T-cell (primary cell): ENCODE results near the gene NDUFS7. TPM values are rescaled to one million over a fixed set of nuclear protein-coding genes. Genes with fewer than 3 reads are reported as not detected.
"Not testable (repeated sequence)": the region's sequence is repeated elsewhere in the genome, so short reads cannot be mapped to it uniquely, and the experiment has no call there.

Experiments used
- ATAC-seq, 4 experiments: fragments of 200-7000 bp in 3 of 4; fragments of 150-1000 bp in 1 of 4; cut with Tn5 transposase; replicated peaks in 1 of 4; 1 replicate in 3 of 4; 2 replicates in 1 of 4; pipeline ENCODE4 v1.10.0; 2021; ENCODE audit warnings: moderate library complexity in 3 of 4, mild to moderate bottlenecking in 2 of 4, moderate number of reproducible peaks in 1 of 4
- CTCF ChIA-PET, 2 donors: fragments of 300-600 bp; sonication (Branson Sonifier 250); formaldehyde crosslinking; loops; one replicate each; lab custom pipeline; 2022; ENCODE audit warnings: antibody characterized with exemption in 2 of 2; lab: Charles Lee
- POLR2A ChIA-PET, 2 donors: fragments of 300-600 bp; sonication (Branson Sonifier 250); formaldehyde crosslinking; loops; one replicate each; lab custom pipeline; 2022; ENCODE audit warnings: antibody characterized with exemption in 2 of 2; lab: Charles Lee
- DNase-seq, 35 experiments: peaks; one replicate each; pipeline versions ENCODE4 v3.0.0 to v3.0.0-alpha.2; 2013 to 2023
- H3K27ac ChIP-seq: one replicate; pipeline ENCODE4 v1.5.1; 2013; ENCODE audit warnings: low read length
- H3K27me3 ChIP-seq, 2 experiments: replicated peaks in 1 of 2; 1 replicate in 1 of 2; 2 replicates in 1 of 2; pipeline versions ENCODE4 v1.6.1 to v1.7.0; 2013; ENCODE audit warnings: low read length in 1 of 2, mixed read lengths in 1 of 2; ENCODE audit not compliant: control insufficient read depth in 2 of 2, insufficient read depth in 2 of 2; ENCODE audit errors: extremely low read depth in 1 of 2
- H3K36me3 ChIP-seq, 2 donors: 1 replicate in 1 of 2; 2 replicates in 1 of 2; pipeline versions ENCODE4 v1.6.1 to v1.7.0; 2013; ENCODE audit warnings: low read length in 1 of 2; ENCODE audit not compliant: control insufficient read depth in 2 of 2, insufficient read depth in 1 of 2; ENCODE audit errors: extremely low read depth in 1 of 2
- H3K4me1 ChIP-seq, 2 experiments: 1 replicate in 1 of 2; 2 replicates in 1 of 2; pipeline versions ENCODE4 v1.6.1 to v1.7.0; 2013; ENCODE audit warnings: low read length in 2 of 2, mixed read lengths in 1 of 2; ENCODE audit not compliant: insufficient read depth in 2 of 2, control insufficient read depth in 1 of 2; ENCODE audit errors: extremely low read depth in 1 of 2
- H3K4me3 ChIP-seq, 2 donors: 1 replicate in 1 of 2; 2 replicates in 1 of 2; pipeline versions ENCODE4 v1.5.1 to v1.7.0; 2013; ENCODE audit warnings: mild to moderate bottlenecking in 2 of 2, low read length in 1 of 2, moderate library complexity in 1 of 2; ENCODE audit not compliant: control insufficient read depth in 1 of 2; ENCODE audit errors: extremely low read depth in 1 of 2
- H3K9me3 ChIP-seq: 2 replicates; pipeline ENCODE4 v1.7.0; 2013
- H3K27ac Mint-ChIP-seq, 2 donors: one replicate each; pipeline ENCODE4 v1.8.0; 2020 to 2021; ENCODE audit warnings: mild to moderate bottlenecking in 2 of 2, mixed read lengths in 2 of 2
- H3K27me3 Mint-ChIP-seq, 2 donors: one replicate each; pipeline ENCODE4 v1.8.0; 2021 to 2022; ENCODE audit warnings: mixed read lengths in 2 of 2
- H3K36me3 Mint-ChIP-seq: one replicate; pipeline ENCODE4 v1.8.0; 2021; ENCODE audit warnings: mixed read lengths
- H3K4me1 Mint-ChIP-seq, 3 donors: one replicate each; pipeline ENCODE4 v1.8.0; 2020 to 2022; ENCODE audit warnings: mixed read lengths in 3 of 3, mild to moderate bottlenecking in 1 of 3
- H3K4me3 Mint-ChIP-seq, 3 donors: one replicate each; pipeline ENCODE4 v1.8.0; 2020 to 2022; ENCODE audit warnings: mild to moderate bottlenecking in 3 of 3, mixed read lengths in 3 of 3, moderate library complexity in 3 of 3
- H3K9me3 Mint-ChIP-seq, 3 donors: one replicate each; pipeline ENCODE4 v1.8.0; 2020 to 2022; ENCODE audit warnings: mixed read lengths in 3 of 3
- WGBS: methylation state at CpG from one replicate; pipeline ENCODE4 v1.1.5; 2013; ENCODE audit warnings: missing lambda C conversion rate; ENCODE audit not compliant: insufficient coverage; 5-methylcytosine and 5-hydroxymethylcytosine counted together
- total RNA-seq, 35 experiments: library from RNA in 6 of 35; stranded (reverse) in 6 of 35; fragments of 120-200 nt in 1 of 35; gene quantifications; one replicate each; pipeline versions ENCODE4 v1.2.1 to v1.2.4 and lab custom pipeline; 2013 to 2026

Gene NDUFS7
- total RNA-seq, 5 donors from 2014 or later (not counting 1 experiment from before 2014, with no cell fraction given) = 50.3 to 85.5 (median 79.6) TPM

- ChIA-PET POLR2A (no interaction called here), CTCF (no interaction called here)
- Mint-ChIP-seq H3K4me3 (no peak overlapping the region), H3K9me3 (no peaks in the 10 kb centered on the region), H3K4me1 (peaks cover 34 to 43% (median 43%) of the 10 kb centered on the region in 3 donors), H3K27ac (no peak overlapping the region), H3K36me3 (peaks cover 32% of the 10 kb centered on the region), H3K27me3 (no peaks in the 10 kb centered on the region)
- DNase-seq (no peak), ATAC-seq (no peak)
- no peaks in the 10 kb centered on the region for H3K27me3 ChIP-seq
- 98% methylated on average over 5 of the region's 13 CpGs for WGBS
- no peaks in the 10 kb centered on the region for H3K9me3 ChIP-seq
- no peak overlapping the region for H3K4me3 ChIP-seq
- peaks cover 45 to 67% of the 10 kb centered on the region in 2 donors for H3K36me3 ChIP-seq
- no peak overlapping the region for H3K27ac ChIP-seq
- peaks cover 0 to 46% of the 10 kb centered on the region in 2 experiments for H3K4me1 ChIP-seq
Observed at GRCh38 chr19:1418496-1418775, 34.7 kb downstream of the NDUFS7 start.

DNA sequence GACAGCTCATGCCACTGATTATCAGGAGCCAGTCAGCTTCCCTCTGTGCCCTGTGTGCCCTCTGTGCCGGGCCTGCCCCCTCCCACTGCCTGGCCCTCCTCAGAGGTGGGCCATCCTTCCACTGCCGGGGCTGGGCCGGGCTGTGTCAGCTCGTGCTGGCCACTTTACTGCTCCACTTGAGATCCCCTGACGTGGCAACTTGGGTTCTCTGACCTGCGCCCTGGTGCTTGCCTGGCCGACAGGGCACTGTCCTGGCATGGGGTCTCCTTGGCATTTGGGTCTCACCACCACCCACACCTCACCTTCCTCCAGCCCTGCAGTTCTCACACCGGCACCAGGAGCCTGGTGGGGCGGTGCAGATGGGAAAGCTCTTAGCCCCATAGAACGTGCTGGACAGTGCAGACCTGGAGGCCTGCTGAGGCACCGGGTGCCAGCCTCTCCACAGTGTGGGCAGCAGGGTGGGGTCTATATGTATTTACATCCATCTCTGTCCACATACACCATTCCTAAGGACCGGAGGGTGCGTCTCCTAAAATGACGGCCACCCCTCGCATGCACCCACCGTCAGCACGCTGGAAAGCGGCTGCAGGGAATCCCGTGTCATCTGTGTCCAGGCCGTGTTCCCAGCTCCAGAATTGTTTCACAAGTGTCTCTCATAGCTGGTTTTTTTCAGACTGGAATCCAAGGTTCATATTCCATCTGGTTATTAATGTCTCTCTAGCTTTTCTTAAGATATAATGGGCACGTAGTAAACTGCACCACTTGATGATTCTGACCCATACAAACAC lies 35.4 kb downstream of the NDUFS7 start:
- no peaks in the 10 kb centered on the region for H3K27me3 Mint-ChIP-seq
- H3K27ac Mint-ChIP-seq = no peak overlapping the region
- POLR2A ChIA-PET = no interaction called here
- peaks cover 0 to 40% of the 10 kb centered on the region in 2 experiments for H3K4me1 ChIP-seq
- no peaks in the 10 kb centered on the region for H3K9me3 ChIP-seq
- DNase-seq = no peak
- H3K4me1 Mint-ChIP-seq = peaks cover 35 to 36% (median 36%) of the 10 kb centered on the region in 3 donors
- peaks cover 37% of the 10 kb centered on the region for H3K36me3 Mint-ChIP-seq
- peak in 1 of 4 experiments; percentile 20 for ATAC-seq
- peaks cover 49 to 69% of the 10 kb centered on the region in 2 donors for H3K36me3 ChIP-seq
- H3K9me3 Mint-ChIP-seq = no peaks in the 10 kb centered on the region
- no peak overlapping the region for H3K4me3 Mint-ChIP-seq
- H3K4me3 ChIP-seq = no peak overlapping the region
- 96% methylated on average over 13 of the region's 21 CpGs for WGBS
- CTCF ChIA-PET = no interaction called here
- no peak overlapping the region for H3K27ac ChIP-seq
- no peaks in the 10 kb centered on the region for H3K27me3 ChIP-seq

GRCh38 chr19:1420085-1420484 lies 36.4 kb downstream of the NDUFS7 start:
- not testable (repeated sequence) for H3K27me3 ChIP-seq, DNase-seq, H3K9me3 Mint-ChIP-seq, H3K4me3 ChIP-seq, H3K27ac ChIP-seq, ATAC-seq, H3K27ac Mint-ChIP-seq, H3K27me3 Mint-ChIP-seq, H3K9me3 ChIP-seq, H3K4me3 Mint-ChIP-seq
- peaks cover 56 to 76% of the 10 kb centered on the region in 2 donors for H3K36me3 ChIP-seq
- H3K36me3 Mint-ChIP-seq = peaks cover 40% of the 10 kb centered on the region
- ChIA-PET POLR2A (interaction anchor here in 1 of 2 donors (0.9 kb wide), 1 partner anchor 34 kb away, joined by 5 read pairs; no protein-coding TSS in a partner anchor), CTCF (interaction anchor here in 1 of 2 donors (0.7 kb wide), 1 partner anchor 65 kb away, joined by 3 read pairs; no protein-coding TSS in a partner anchor)
- peaks cover 29 to 32% (median 31%) of the 10 kb centered on the region in 3 donors for H3K4me1 Mint-ChIP-seq
- H3K4me1 ChIP-seq = peaks cover 0 to 30% of the 10 kb centered on the region in 2 experiments
- WGBS = no CpG with 5 or more reads among the region's 43 CpGs

- Mint-ChIP-seq H3K36me3 (peaks cover 41% of the 10 kb centered on the region), H3K4me3 (no peak overlapping the region), H3K4me1 (peaks cover 25 to 27% (median 26%) of the 10 kb centered on the region in 3 donors), H3K9me3 (no peaks in the 10 kb centered on the region), H3K27ac (no peak overlapping the region), H3K27me3 (no peaks in the 10 kb centered on the region)
- Histone ChIP-seq H3K4me1 (peaks cover 0 to 25% of the 10 kb centered on the region in 2 experiments), H3K4me3 (no peak overlapping the region), H3K27me3 (no peaks in the 10 kb centered on the region), H3K27ac (no peak overlapping the region), H3K36me3 (peaks cover 56 to 81% of the 10 kb centered on the region in 2 donors), H3K9me3 (no peaks in the 10 kb centered on the region)
- CTCF ChIA-PET = interaction anchor here in 1 of 2 donors (0.7 kb wide), 1 partner anchor 65 kb away, joined by 3 read pairs; no protein-coding TSS in a partner anchor
- ATAC-seq (no peak), DNase-seq (no peak)
- WGBS = 89% methylated on average over 14 of the region's 15 CpGs
- POLR2A ChIA-PET = interaction anchor here in 1 of 2 donors (0.9 kb wide), 1 partner anchor 34 kb away, joined by 5 read pairs; no protein-coding TSS in a partner anchor
Observed at GRCh38 chr19:1420590-1420989, 36.9 kb downstream of the NDUFS7 start.

- DNase-seq = no peak
- Histone ChIP-seq H3K4me3 (no peak overlapping the region), H3K4me1 (peaks cover 0 to 17% of the 10 kb centered on the region in 2 experiments), H3K27ac (no peak overlapping the region), H3K9me3 (no peaks in the 10 kb centered on the region), H3K27me3 (no peaks in the 10 kb centered on the region), H3K36me3 (peaks cover 59 to 88% of the 10 kb centered on the region in 2 donors)
- no peaks in the 10 kb centered on the region for H3K27me3 Mint-ChIP-seq
- peaks cover 17 to 19% (median 18%) of the 10 kb centered on the region in 3 donors for H3K4me1 Mint-ChIP-seq
- H3K4me3 Mint-ChIP-seq = no peak overlapping the region
- H3K36me3 Mint-ChIP-seq = peaks cover 41% of the 10 kb centered on the region
- 97% methylated on average over 35 of the region's 37 CpGs for WGBS
- ChIA-PET CTCF (no interaction called here), POLR2A (no interaction called here)
- H3K9me3 Mint-ChIP-seq = no peaks in the 10 kb centered on the region
- peak in 1 of 4 experiments; percentile 11 for ATAC-seq
- H3K27ac Mint-ChIP-seq = no peak overlapping the region
Observed at GRCh38 chr19:1421218-1421957, 37.7 kb downstream of the NDUFS7 start.

DNA sequence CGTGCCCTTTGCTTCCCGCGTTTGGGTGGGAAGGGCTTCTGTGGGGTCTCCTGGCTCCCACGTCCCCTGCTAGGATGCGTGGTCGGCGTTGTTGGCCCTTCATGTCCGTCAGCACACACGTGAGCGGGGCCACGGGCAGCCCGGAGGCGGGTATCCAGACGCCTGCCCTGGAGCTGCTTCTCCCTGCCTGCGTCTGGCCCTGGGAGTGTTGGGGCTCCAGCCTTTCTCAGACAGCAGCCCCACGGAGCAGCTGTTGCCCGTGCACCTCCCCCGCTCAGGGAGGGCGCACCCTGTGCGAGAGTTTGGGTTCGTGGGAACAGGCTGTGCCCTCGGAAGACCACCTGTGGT lies 38.2 kb downstream of the NDUFS7 start:
- peaks cover 12 to 14% (median 14%) of the 10 kb centered on the region in 3 donors for H3K4me1 Mint-ChIP-seq
- no peak overlapping the region for H3K27ac Mint-ChIP-seq
- CTCF ChIA-PET = interaction anchor here in 1 of 2 donors (0.5 kb wide), 1 partner anchor 796 kb away, joined by 3 read pairs; no protein-coding TSS in a partner anchor
- peaks cover 44% of the 10 kb centered on the region for H3K36me3 Mint-ChIP-seq
- Histone ChIP-seq H3K27ac (no peak overlapping the region), H3K4me1 (peaks cover 0 to 12% of the 10 kb centered on the region in 2 experiments), H3K9me3 (no peaks in the 10 kb centered on the region), H3K27me3 (no peaks in the 10 kb centered on the region), H3K36me3 (peaks cover 56 to 91% of the 10 kb centered on the region in 2 donors), H3K4me3 (no peak overlapping the region)
- ATAC-seq (peak in 1 of 4 experiments; percentile 3), DNase-seq (no peak)
- no peaks in the 10 kb centered on the region for H3K27me3 Mint-ChIP-seq
- WGBS = 93% methylated on average over 20 of the region's 22 CpGs
- POLR2A ChIA-PET = no interaction called here
- H3K9me3 Mint-ChIP-seq = no peaks in the 10 kb centered on the region
- no peak overlapping the region for H3K4me3 Mint-ChIP-seq
